SK-N-SH treated with all-trans-retinoic acid at 6 μM for 48 hours (cell line): ENCODE results near the gene SSBP4.

ENCODE experiments used
- ATAC-seq: fragments of 200-7000 bp; cut with Tn5 transposase; 3 replicates; pipeline ENCODE4 v1.9.1; 2020; ENCODE audit warnings: mild to moderate bottlenecking, moderate library complexity
- ARNTL ChIP-seq: fragments of 450-650 bp; formaldehyde crosslinking; IDR thresholded peaks from 2 replicates; pipeline ENCODE4 v1.5.0; 2020; ENCODE audit warnings: low read depth, mild to moderate bottlenecking, moderate library complexity, borderline replicate concordance
- BACH2 ChIP-seq: fragments of 250-450 bp; sonication (Bioruptor Pico); IDR thresholded peaks from 2 replicates; pipeline ENCODE4 v1.9.0; 2021; ENCODE audit warnings: mild to moderate bottlenecking, borderline replicate concordance
- CREB5 ChIP-seq: fragments of 250-450 bp; sonication (Bioruptor Pico); IDR thresholded peaks from 2 replicates; pipeline ENCODE4 v1.5.1; 2020; ENCODE audit warnings: low read depth, mild to moderate bottlenecking, moderate library complexity
- CSRNP3 ChIP-seq: fragments of 250-450 bp; sonication (Bioruptor Pico); IDR thresholded peaks from 2 replicates; pipeline ENCODE4 v1.5.1; 2021; ENCODE audit warnings: mild to moderate bottlenecking, moderate library complexity
- ESRRG ChIP-seq: fragments of 250-450 bp; sonication (Bioruptor Pico); IDR thresholded peaks from 2 replicates; pipeline ENCODE4 v1.6.1; 2021; ENCODE audit warnings: mild to moderate bottlenecking
- ISL1 ChIP-seq: fragments of 250-450 bp; sonication (Bioruptor Pico); IDR thresholded peaks from 2 replicates; pipeline ENCODE4 v2.1.2; 2022; ENCODE audit warnings: mild to moderate bottlenecking, moderate library complexity
- OSR1 ChIP-seq: fragments of 250-450 bp; sonication (Bioruptor Pico); IDR thresholded peaks from 2 replicates; pipeline ENCODE4 v1.8.0; 2022; ENCODE audit warnings: moderate library complexity, mild to moderate bottlenecking, inconsistent platforms
- PATZ1 ChIP-seq: fragments of 250-450 bp; sonication (Bioruptor Pico); IDR thresholded peaks from 2 replicates; pipeline ENCODE4 v1.8.0; 2020; ENCODE audit warnings: mild to moderate bottlenecking, moderate library complexity, borderline replicate concordance
- POU6F1 ChIP-seq: fragments of 250-450 bp; sonication (Bioruptor Pico); IDR thresholded peaks from 2 replicates; pipeline ENCODE4 v1.8.0; 2021; ENCODE audit warnings: low read depth, mild to moderate bottlenecking, moderate library complexity, borderline replicate concordance
- PPARA ChIP-seq: fragments of 250-450 bp; sonication (Bioruptor Pico); IDR thresholded peaks from 2 replicates; pipeline ENCODE4 v1.5.0; 2020; ENCODE audit warnings: mild to moderate bottlenecking, borderline replicate concordance
- SNAI2 ChIP-seq: fragments of 250-450 bp; sonication (Bioruptor Pico); IDR thresholded peaks from 2 replicates; pipeline ENCODE4 v1.5.0; 2020; ENCODE audit warnings: mild to moderate bottlenecking, moderate library complexity
- TCF4 ChIP-seq: fragments of 250-450 bp; sonication (Bioruptor Pico); IDR thresholded peaks from 2 replicates; pipeline ENCODE4 v1.8.0; 2021; ENCODE audit warnings: mild to moderate bottlenecking, moderate library complexity, borderline replicate concordance
- TOX ChIP-seq: fragments of 250-450 bp; sonication (Bioruptor Pico); IDR thresholded peaks from 2 replicates; pipeline ENCODE4 v1.8.0; 2021; ENCODE audit warnings: mild to moderate bottlenecking, moderate library complexity, borderline replicate concordance
- TSHZ2 ChIP-seq: fragments of 250-450 bp; sonication (Bioruptor Pico); IDR thresholded peaks from 2 replicates; pipeline ENCODE4 v1.5.0; 2020; ENCODE audit warnings: mild to moderate bottlenecking, moderate library complexity
- ZC3H10 ChIP-seq: fragments of 250-450 bp; sonication (Bioruptor Pico); IDR thresholded peaks from 2 replicates; pipeline ENCODE4 v1.5.1; 2021; ENCODE audit warnings: mild to moderate bottlenecking, moderate library complexity
- ZFP30 ChIP-seq: fragments of 450-650 bp; formaldehyde crosslinking; IDR thresholded peaks from 2 replicates; pipeline ENCODE4 v1.5.0; 2022; ENCODE audit warnings: mild to moderate bottlenecking, moderate library complexity
- ZNF565 ChIP-seq: fragments of 450-650 bp; formaldehyde crosslinking; conservative IDR thresholded peaks from 2 replicates; pipeline ENCODE4 v1.5.0; 2020; ENCODE audit warnings: low read depth, mild to moderate bottlenecking, moderate library complexity
- ZNF70 ChIP-seq: fragments of 450-650 bp; formaldehyde crosslinking; IDR thresholded peaks from 2 replicates; pipeline ENCODE4 v1.5.0; 2020; ENCODE audit warnings: mild to moderate bottlenecking, moderate library complexity
- ZNF8 ChIP-seq: fragments of 450-650 bp; formaldehyde crosslinking; IDR thresholded peaks from 2 replicates; pipeline ENCODE4 v1.5.0; 2020; ENCODE audit warnings: mild to moderate bottlenecking, moderate library complexity

Gene SSBP4

GRCh38 chr19:18418483-18419194 is 559 bp upstream of the SSBP4 start:
- ATAC-seq, result no peak

GRCh38 chr19:18419699-18420460 is 682 bp downstream of the SSBP4 start:
- no peak; the same call in 2 of the 3 replicates for ATAC-seq
- TF ChIP-seq PPARA (CRISPR knock-in tag) (no peak), CSRNP3 (CRISPR knock-in tag) (no peak), POU6F1 (no peak), ZNF70 (CRISPR knock-in tag) (no peak)

More at GRCh38 chr19:18418483-18419194, 559 bp upstream of the SSBP4 start:
- no peak for TF ChIP-seq ESRRG (CRISPR knock-in tag)
- no peak for TF ChIP-seq ZNF8 (CRISPR knock-in tag)
- no peak for TF ChIP-seq ZFP30 (CRISPR knock-in tag)
- no peak for TF ChIP-seq BACH2 (CRISPR knock-in tag)
- no peak for TF ChIP-seq ISL1 (CRISPR knock-in tag)
- TF ChIP-seq TSHZ2 (CRISPR knock-in tag), result no peak
- TF ChIP-seq ZC3H10, result no peak
- no peak for TF ChIP-seq TCF4 (CRISPR knock-in tag)
- TF ChIP-seq PATZ1 (CRISPR knock-in tag), result no peak
- no peak for TF ChIP-seq SNAI2 (CRISPR knock-in tag)
- TF ChIP-seq OSR1 (CRISPR knock-in tag), result no peak
- TF ChIP-seq TOX (CRISPR knock-in tag), result no peak
- no peak for TF ChIP-seq ARNTL (CRISPR knock-in tag)
- TF ChIP-seq CSRNP3 (CRISPR knock-in tag), result no peak
- TF ChIP-seq CREB5 (CRISPR knock-in tag), result no peak
- TF ChIP-seq ZNF565 (CRISPR knock-in tag), result no peak
